Esophagus squamous epithelium (tissue), 4 donors: ENCODE results near the gene FAAH2.
"Not testable (repeated sequence)": the region's sequence is repeated elsewhere in the genome, so short reads cannot be mapped to it uniquely, and the experiment has no call there.

Experiments used
- POLR2A ChIP-seq, 4 donors: fragments of 450-650 bp; IDR thresholded peaks; one replicate each; pipeline ENCODE4 v1.6.1; 2017; ENCODE audit warnings: antibody characterized with exemption in 4 of 4, mild to moderate bottlenecking in 4 of 4, moderate library complexity in 3 of 4
- TF ChIP-seq, protein P1 (sequence below), 6 experiments: fragments of 450-650 bp in 4 of 6; fragments of 200-600 bp in 2 of 6; sonication (generic) in 2 of 6; IDR thresholded peaks; one replicate each; pipeline ENCODE4 v1.5.1; 2016 to 2019; ENCODE audit warnings: antibody characterized with exemption in 6 of 6, mild to moderate bottlenecking in 4 of 6, moderate library complexity in 4 of 6

DNA sequence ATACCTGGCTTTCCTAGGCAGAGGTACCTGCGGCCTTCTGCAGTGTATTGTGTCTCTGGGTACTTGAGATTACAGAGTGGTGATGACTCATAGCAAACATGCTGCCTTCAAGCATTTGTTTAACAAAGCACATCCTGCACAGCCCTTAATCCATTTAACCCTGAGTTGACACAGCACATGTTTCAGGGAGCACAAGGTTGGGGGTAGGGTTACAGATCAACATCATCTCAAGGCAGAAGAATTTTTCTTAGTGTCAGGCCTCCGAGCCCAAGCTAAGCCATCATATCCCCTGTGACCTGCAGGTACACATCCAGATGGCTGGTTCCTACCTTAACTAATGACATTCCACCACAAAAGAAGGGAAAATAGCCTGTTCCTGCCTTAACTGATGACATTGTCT, 49.3 kb downstream of the FAAH2 start:
- TF ChIP-seq, protein P1, sequence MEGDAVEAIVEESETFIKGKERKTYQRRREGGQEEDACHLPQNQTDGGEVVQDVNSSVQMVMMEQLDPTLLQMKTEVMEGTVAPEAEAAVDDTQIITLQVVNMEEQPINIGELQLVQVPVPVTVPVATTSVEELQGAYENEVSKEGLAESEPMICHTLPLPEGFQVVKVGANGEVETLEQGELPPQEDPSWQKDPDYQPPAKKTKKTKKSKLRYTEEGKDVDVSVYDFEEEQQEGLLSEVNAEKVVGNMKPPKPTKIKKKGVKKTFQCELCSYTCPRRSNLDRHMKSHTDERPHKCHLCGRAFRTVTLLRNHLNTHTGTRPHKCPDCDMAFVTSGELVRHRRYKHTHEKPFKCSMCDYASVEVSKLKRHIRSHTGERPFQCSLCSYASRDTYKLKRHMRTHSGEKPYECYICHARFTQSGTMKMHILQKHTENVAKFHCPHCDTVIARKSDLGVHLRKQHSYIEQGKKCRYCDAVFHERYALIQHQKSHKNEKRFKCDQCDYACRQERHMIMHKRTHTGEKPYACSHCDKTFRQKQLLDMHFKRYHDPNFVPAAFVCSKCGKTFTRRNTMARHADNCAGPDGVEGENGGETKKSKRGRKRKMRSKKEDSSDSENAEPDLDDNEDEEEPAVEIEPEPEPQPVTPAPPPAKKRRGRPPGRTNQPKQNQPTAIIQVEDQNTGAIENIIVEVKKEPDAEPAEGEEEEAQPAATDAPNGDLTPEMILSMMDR (IDR thresholded peaks at IDR 0.05): not testable (repeated sequence)
- not testable (repeated sequence) for TF ChIP-seq POLR2A (IDR thresholded peaks at IDR 0.05)
